A549 (cell line): ENCODE results near the gene FAM50A. TPM values are rescaled to one million over a fixed set of nuclear protein-coding genes. Genes with fewer than 3 reads are reported as not detected.

Experiments
- ATAC-seq, 2 experiments: fragments of 200-7000 bp in 1 of 2; fragments of >200 bp in 1 of 2; cut with Nextera tagmentation in 1 of 2; cut with Tn5 transposase in 1 of 2; 3 replicates each; pipeline versions ENCODE4 v1.8.0 to v1.9.1; 2018 to 2020; ENCODE audit warnings: mild to moderate bottlenecking in 1 of 2, moderate library complexity in 1 of 2
- CTCF ChIA-PET: fragments of 300-600 bp; sonication (Branson Sonifier 250); formaldehyde crosslinking; extraction: SDS; loops from one replicate; lab custom pipeline; 2021; ENCODE audit warnings: antibody characterized with exemption, inconsistent platforms; lab: Yijun Ruan, JAX
- POLR2A ChIA-PET: fragments of 350-600 bp; formaldehyde crosslinking; extraction: SDS; loops from one replicate; lab custom pipeline; 2021; ENCODE audit warnings: antibody characterized with exemption, inconsistent platforms; lab: Yijun Ruan, JAX
- DNase-seq, 2 experiments: peaks; one replicate each; pipeline versions ENCODE4 v3.0.0 to v3.0.0-alpha.2; 2011 to 2016; ENCODE audit warnings: low read depth in 1 of 2, low spot score in 1 of 2
- FAIRE-seq: peaks from 2 replicates; lab custom pipeline; 2011; peaks lifted over from hg19 to GRCh38; lab: Jason Lieb, UNC
- H3K27ac ChIP-seq, 2 experiments: fragments of >200 bp; sonication (Bioruptor Twin); formaldehyde crosslinking; 3 replicates each; pipeline ENCODE4 v1.5.1; 2016 to 2017
- H3K4me1 ChIP-seq: fragments of >200 bp; sonication (Bioruptor Twin); formaldehyde crosslinking; 3 replicates; pipeline ENCODE4 v1.6.1; 2016
- H3K4me2 ChIP-seq: fragments of >200 bp; sonication (Bioruptor Twin); formaldehyde crosslinking; 3 replicates; pipeline ENCODE4 v1.6.1; 2016
- H3K4me3 ChIP-seq: fragments of >200 bp; sonication (Bioruptor Twin); formaldehyde crosslinking; 3 replicates; pipeline ENCODE4 v1.5.1; 2016
- H3K9me3 ChIP-seq: fragments of >200 bp; sonication (Bioruptor Twin); formaldehyde crosslinking; 3 replicates; pipeline ENCODE4 v1.6.1; 2016
- BHLHE40 ChIP-seq: IDR thresholded peaks from 2 replicates; pipeline ENCODE4 v1.6.1; 2012; ENCODE audit warnings: low read depth, low read length, inconsistent platforms
- CBX8 ChIP-seq: fragments of 200-600 bp; sonication (generic); IDR thresholded peaks from 2 replicates; pipeline ENCODE4 v1.6.1; 2016
- EP300 ChIP-seq, 2 experiments: fragments of >200 bp; sonication (Bioruptor Twin); formaldehyde crosslinking; IDR thresholded peaks; 2 replicates in 1 of 2; 3 replicates in 1 of 2; pipeline ENCODE4 v1.6.1; 2016 to 2017
- HEYL ChIP-seq: fragments of 250-450 bp; sonication (Bioruptor Pico); IDR thresholded peaks from 2 replicates; pipeline ENCODE4 v1.8.0; 2021; ENCODE audit warnings: mild to moderate bottlenecking, moderate library complexity
- HOXA7 ChIP-seq: fragments of 250-450 bp; sonication (Bioruptor Pico); IDR thresholded peaks from 2 replicates; pipeline ENCODE4 v1.5.0; 2020; ENCODE audit warnings: mild to moderate bottlenecking, moderate library complexity
- JUN ChIP-seq, 2 experiments: fragments of >200 bp; sonication (Bioruptor Twin); formaldehyde crosslinking; IDR thresholded peaks; 2 replicates in 1 of 2; 3 replicates in 1 of 2; pipeline ENCODE4 v1.6.1; 2016 to 2017
- KDM1A ChIP-seq: fragments of 200-600 bp; sonication (generic); IDR thresholded peaks from 2 replicates; pipeline ENCODE4 v1.6.1; 2016; ENCODE audit warnings: low read depth, mild to moderate bottlenecking
- MAFK ChIP-seq: fragments of 450-650 bp; IDR thresholded peaks from 2 replicates; pipeline ENCODE4 v1.6.1; 2014; ENCODE audit not compliant: partially characterized antibody
- MAZ ChIP-seq: fragments of 150-350 bp; IDR thresholded peaks from 2 replicates; pipeline ENCODE4 v1.6.1; 2014; ENCODE audit warnings: antibody characterized with exemption, low read depth, low read length, borderline replicate concordance
- POLR2A ChIP-seq: IDR thresholded peaks from 2 replicates; pipeline ENCODE4 v1.6.1; 2012; ENCODE audit warnings: mild to moderate bottlenecking, low read length
- POLR2AphosphoS2 ChIP-seq: conservative IDR thresholded peaks from 2 replicates; pipeline ENCODE4 v1.6.1; 2012; ENCODE audit warnings: low read length, improper control_type of control experiment, inconsistent platforms
- RCOR1 ChIP-seq: fragments of 150-350 bp; IDR thresholded peaks from 2 replicates; pipeline ENCODE4 v1.6.1; 2014; ENCODE audit warnings: antibody characterized with exemption, low read length, low read depth
- RNF2 ChIP-seq: fragments of 200-600 bp; sonication (generic); IDR thresholded peaks from 2 replicates; pipeline ENCODE4 v1.6.1; 2016; ENCODE audit warnings: low read depth, mild to moderate bottlenecking, antibody characterized with exemption, moderate library complexity, borderline replicate concordance
- SREBF2 ChIP-seq: fragments of 450-650 bp; IDR thresholded peaks from 2 replicates; pipeline ENCODE4 v1.6.1; 2014; ENCODE audit warnings: mild to moderate bottlenecking, moderate library complexity
- TFCP2L1 ChIP-seq: fragments of 250-450 bp; sonication (Bioruptor Pico); IDR thresholded peaks from 2 replicates; pipeline ENCODE4 v1.5.0; 2021; ENCODE audit warnings: mild to moderate bottlenecking
- ZNF302 ChIP-seq: fragments of 250-450 bp; sonication (Bioruptor Pico); IDR thresholded peaks from 2 replicates; pipeline ENCODE4 v1.9.0; 2021; ENCODE audit warnings: inconsistent platforms, mild to moderate bottlenecking, moderate library complexity
- ZSCAN20 ChIP-seq: fragments of 250-450 bp; sonication (Bioruptor Pico); IDR thresholded peaks from 2 replicates; pipeline ENCODE4 v1.8.0; 2022; ENCODE audit warnings: mild to moderate bottlenecking, moderate library complexity
- WGBS: methylation state at CpG from one replicate; pipeline ENCODE4 v1.1.6; 2017; ENCODE audit errors: missing lambda C conversion rate; 5-methylcytosine and 5-hydroxymethylcytosine counted together
- polyA plus RNA-seq, 4 experiments: library from polyadenylated mRNA; depleted of rRNA in 3 of 4; stranded (reverse); fragments of >200 nt; fragmentation: RNase III in 1 of 4; extraction: RNeasy Plus Mini Kit Qiagen cat#74134 plus additional on column Dnase treatment in 1 of 4; gene quantifications; 2 replicates in 3 of 4; 3 replicates in 1 of 4; pipeline ENCODE4 v1.2.3, GENCODE V29; 2011 to 2017
- TF ChIP-seq, protein P1 (sequence below): IDR thresholded peaks from 2 replicates; pipeline ENCODE4 v1.6.1; 2012; ENCODE audit warnings: low read depth, borderline replicate concordance
- TF ChIP-seq, protein P2 (sequence below): fragments of >200 bp; sonication (Bioruptor Twin); formaldehyde crosslinking; IDR thresholded peaks from 2 replicates; pipeline ENCODE4 v1.6.1; 2016
- TF ChIP-seq, protein P3 (sequence below): fragments of >200 bp; sonication (Bioruptor Twin); formaldehyde crosslinking; IDR thresholded peaks from 3 replicates; pipeline ENCODE4 v1.6.1; 2016
- TF ChIP-seq, protein P4 (sequence below): fragments of 250-450 bp; sonication (Bioruptor Pico); IDR thresholded peaks from 2 replicates; pipeline ENCODE4 v1.5.0; 2020; ENCODE audit warnings: low read depth, mild to moderate bottlenecking, moderate library complexity
- TF ChIP-seq, protein P5 (sequence below): IDR thresholded peaks from 2 replicates; pipeline ENCODE4 v1.6.1; 2012

Gene FAM50A
- polyA plus RNA-seq, 2 of the 4 experiments (the other 2 are of a cell fraction): 57.8 to 123 TPM

DNA sequence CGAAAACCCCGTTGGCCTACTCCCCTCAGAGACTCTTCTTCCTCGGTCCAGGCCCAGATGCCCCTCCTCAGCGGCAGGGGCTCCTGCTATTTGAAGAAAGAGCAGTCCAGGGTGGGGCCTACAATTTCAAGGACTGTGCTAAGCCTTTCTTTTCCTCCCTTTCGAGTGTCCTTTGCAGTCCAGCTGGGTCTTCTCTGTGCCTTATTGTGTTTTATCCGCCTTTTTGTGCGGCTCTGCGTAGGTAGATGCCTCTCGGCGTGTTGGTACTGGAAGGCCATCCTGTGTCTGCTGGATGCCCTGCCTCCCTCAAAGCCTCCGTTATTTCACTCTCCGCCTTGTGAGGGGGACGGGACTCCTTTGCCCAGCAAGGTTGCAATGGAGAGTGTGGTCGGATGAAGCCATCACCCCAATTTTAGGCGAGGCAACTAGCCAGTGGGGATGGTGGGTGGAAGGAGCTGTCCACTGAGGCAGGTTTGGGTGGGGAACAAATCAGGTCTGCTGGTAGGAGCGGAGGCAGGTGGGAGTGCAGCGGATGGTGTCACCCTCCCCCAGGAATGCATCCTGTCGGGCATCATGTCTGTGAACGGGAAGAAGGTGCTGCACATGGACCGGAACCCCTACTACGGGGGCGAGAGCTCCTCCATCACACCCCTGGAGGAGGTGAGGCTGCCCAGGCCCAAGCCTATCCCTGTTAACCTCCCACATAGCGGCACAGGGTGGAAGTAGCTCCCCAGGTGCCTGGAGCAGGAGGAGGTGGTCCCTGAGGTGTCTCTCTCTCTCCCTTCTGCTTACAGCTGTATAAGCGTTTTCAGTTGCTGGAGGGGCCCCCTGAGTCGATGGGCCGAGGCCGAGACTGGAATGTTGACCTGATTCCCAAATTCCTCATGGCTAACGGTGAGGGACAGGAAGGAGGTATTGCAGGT lies 5.7 kb upstream of the FAM50A start:
- no peaks in the 10 kb centered on the region for H3K9me3 ChIP-seq
- H3K4me2 ChIP-seq: peak overlapping the region; percentile 98
- peaks cover 13% of the 10 kb centered on the region; the same call in 1 of the 3 replicates for H3K4me1 ChIP-seq
- ChIA-PET POLR2A (no interaction called here), CTCF (interaction anchor here (0.6 to 1.2 kb wide), 2 partner anchors 11 to 102 kb away, joined by 3 to 5 read pairs; no protein-coding TSS in a partner anchor)
- peak overlapping the region; percentile 97 for H3K4me3 ChIP-seq
- no peak for FAIRE-seq
- DNase-seq: no peak
- WGBS: 71% methylated on average over 22 of the region's 28 CpGs
- H3K27ac ChIP-seq: peak overlapping the region; percentile 100
- TF ChIP-seq JUN (IDR thresholded peaks at IDR 0.05) (no peak), POLR2AphosphoS2 (no peak), EP300 (IDR thresholded peaks at IDR 0.05) (no peak), RCOR1 (no peak), ZNF302 (CRISPR knock-in tag) (no peak), MAFK (no peak), HEYL (no peak), HOXA7 (no peak), SREBF2 (no peak), ZSCAN20 (CRISPR knock-in tag) (no peak), CBX8 (no peak), MAZ (no peak), BHLHE40 (no peak), POLR2A (no peak)
- TF ChIP-seq, protein P1, sequence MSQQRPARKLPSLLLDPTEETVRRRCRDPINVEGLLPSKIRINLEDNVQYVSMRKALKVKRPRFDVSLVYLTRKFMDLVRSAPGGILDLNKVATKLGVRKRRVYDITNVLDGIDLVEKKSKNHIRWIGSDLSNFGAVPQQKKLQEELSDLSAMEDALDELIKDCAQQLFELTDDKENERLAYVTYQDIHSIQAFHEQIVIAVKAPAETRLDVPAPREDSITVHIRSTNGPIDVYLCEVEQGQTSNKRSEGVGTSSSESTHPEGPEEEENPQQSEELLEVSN: no peak
- TF ChIP-seq, protein P2, sequence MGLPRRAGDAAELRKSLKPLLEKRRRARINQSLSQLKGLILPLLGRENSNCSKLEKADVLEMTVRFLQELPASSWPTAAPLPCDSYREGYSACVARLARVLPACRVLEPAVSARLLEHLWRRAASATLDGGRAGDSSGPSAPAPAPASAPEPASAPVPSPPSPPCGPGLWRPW: no peak
- TF ChIP-seq, protein P3, sequence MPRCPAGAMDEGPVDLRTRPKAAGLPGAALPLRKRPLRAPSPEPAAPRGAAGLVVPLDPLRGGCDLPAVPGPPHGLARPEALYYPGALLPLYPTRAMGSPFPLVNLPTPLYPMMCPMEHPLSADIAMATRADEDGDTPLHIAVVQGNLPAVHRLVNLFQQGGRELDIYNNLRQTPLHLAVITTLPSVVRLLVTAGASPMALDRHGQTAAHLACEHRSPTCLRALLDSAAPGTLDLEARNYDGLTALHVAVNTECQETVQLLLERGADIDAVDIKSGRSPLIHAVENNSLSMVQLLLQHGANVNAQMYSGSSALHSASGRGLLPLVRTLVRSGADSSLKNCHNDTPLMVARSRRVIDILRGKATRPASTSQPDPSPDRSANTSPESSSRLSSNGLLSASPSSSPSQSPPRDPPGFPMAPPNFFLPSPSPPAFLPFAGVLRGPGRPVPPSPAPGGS: no peak
- peak in 1 of 2 experiments; percentile 4; a peak in 1 of 6 replicates for ATAC-seq

DNA sequence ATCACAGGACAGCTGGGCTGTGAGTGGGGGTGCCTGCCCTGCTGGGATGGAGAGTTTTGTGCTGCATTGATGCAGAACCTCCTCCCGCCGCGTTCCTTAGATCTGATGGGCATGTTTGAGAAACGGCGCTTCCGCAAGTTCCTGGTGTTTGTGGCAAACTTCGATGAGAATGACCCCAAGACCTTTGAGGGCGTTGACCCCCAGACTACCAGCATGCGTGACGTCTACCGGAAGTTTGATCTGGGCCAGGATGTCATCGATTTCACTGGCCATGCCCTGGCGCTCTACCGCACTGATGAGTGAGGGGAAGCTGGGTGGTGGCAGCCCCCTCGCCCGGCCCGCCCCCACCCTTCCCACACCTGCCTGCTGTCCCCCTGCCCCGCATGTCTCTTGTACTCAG lies 4.1 kb upstream of the FAM50A start:
- DNase-seq (no peak), FAIRE-seq (no peak), ATAC-seq (no peak)
- H3K4me3 ChIP-seq: no peak overlapping the region
- TF ChIP-seq CBX8: no peak
- TF ChIP-seq, protein P4, sequence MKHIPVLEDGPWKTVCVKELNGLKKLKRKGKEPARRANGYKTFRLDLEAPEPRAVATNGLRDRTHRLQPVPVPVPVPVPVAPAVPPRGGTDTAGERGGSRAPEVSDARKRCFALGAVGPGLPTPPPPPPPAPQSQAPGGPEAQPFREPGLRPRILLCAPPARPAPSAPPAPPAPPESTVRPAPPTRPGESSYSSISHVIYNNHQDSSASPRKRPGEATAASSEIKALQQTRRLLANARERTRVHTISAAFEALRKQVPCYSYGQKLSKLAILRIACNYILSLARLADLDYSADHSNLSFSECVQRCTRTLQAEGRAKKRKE (CRISPR knock-in tag): no peak
- TF ChIP-seq, protein P5, sequence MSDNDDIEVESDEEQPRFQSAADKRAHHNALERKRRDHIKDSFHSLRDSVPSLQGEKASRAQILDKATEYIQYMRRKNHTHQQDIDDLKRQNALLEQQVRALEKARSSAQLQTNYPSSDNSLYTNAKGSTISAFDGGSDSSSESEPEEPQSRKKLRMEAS: no peak
- no peak for TF ChIP-seq POLR2A
- TF ChIP-seq KDM1A: no peak
- no peak for TF ChIP-seq RNF2
- no peak for TF ChIP-seq TFCP2L1 (CRISPR knock-in tag)
- TF ChIP-seq ZNF302 (CRISPR knock-in tag): no peak
- H3K4me1 ChIP-seq: peaks cover 17% of the 10 kb centered on the region; the same call in 2 of the 3 replicates
- no peak overlapping the region for H3K4me2 ChIP-seq
- no peak overlapping the region for H3K27ac ChIP-seq
- ChIA-PET POLR2A (no interaction called here), CTCF (interaction anchor here (0.8 kb wide), 1 partner anchor 41 kb away, joined by 4 read pairs; no protein-coding TSS in a partner anchor)
- no peaks in the 10 kb centered on the region for H3K9me3 ChIP-seq
- WGBS: 100% methylated on average over 8 of the region's 18 CpGs
